GM21786 (cell line): ENCODE data around the gene YKT6.
"Not testable (repeated sequence)": the region's sequence is repeated elsewhere in the genome, so short reads cannot be mapped to it uniquely, and the experiment has no call there.

ENCODE experiments used
- ATAC-seq: cut with Tn5 transposase; IDR thresholded peaks from one replicate; pipeline ENCODE4 v1.9.1; 2021; ENCODE audit not compliant: unreplicated experiment

YKT6 gene

DNA sequence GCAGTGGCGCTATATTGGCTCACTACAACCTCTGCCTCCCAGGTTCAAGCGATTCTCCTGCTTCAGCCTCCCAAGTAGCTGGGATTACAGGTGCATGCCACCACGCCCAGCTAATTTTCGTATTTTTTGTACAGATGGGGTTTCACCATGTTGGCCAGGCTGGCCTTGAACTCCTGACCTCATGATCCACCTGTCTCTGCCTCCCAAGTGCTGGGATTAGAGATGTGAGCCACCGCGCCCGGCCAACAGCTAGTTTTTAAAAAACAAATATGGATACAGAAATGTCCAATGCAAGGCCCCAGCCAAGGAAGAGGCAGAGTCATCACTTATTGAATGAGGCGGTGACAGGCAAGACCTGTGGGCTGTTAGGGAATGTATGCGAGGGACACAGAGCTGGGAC is 28.9 kb upstream of the YKT6 start:
- not testable (repeated sequence) for ATAC-seq

GRCh38 chr7:44172352-44172751 is 28.4 kb upstream of the YKT6 start:
- ATAC-seq, result no peak

DNA sequence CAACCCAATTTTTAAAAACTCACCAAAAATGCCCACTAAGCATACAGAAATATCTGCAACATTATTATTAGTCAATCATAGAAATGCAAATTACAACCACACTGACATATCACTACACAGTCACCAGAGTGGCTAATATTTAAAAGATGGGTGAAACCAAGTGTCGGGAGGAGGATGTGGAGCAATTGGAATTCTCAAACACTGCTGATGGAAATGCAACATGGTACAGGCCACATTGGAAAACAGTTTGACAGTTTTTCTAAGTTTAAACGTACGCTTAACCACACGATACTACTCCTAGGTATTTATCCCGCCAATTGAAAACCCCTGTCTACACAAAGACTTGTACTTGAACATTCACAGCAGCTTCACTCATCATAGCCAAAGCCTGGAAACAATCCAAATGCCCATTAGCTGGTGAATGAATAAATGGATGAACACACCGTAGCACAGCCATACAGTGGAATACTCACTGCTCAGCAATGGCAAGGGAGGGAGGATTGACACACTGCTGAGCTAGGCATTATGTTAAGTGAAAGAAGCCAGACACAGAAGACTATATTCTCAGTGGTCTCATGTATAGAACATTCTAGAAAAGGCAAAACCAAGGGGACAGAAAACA is 27.9 kb upstream of the YKT6 start:
- ATAC-seq, result no peak

- ATAC-seq, result no peak
Observed at GRCh38 chr7:44173911-44174693, 26.7 kb upstream of the YKT6 start.

GRCh38 chr7:44174694-44174948 is 26.2 kb upstream of the YKT6 start:
- ATAC-seq, result not testable (repeated sequence)

GRCh38 chr7:44175730-44176129 is 25.0 kb upstream of the YKT6 start:
- ATAC-seq, result no peak

- ATAC-seq, result no peak
Observed at GRCh38 chr7:44176486-44176885, 24.3 kb upstream of the YKT6 start.

DNA sequence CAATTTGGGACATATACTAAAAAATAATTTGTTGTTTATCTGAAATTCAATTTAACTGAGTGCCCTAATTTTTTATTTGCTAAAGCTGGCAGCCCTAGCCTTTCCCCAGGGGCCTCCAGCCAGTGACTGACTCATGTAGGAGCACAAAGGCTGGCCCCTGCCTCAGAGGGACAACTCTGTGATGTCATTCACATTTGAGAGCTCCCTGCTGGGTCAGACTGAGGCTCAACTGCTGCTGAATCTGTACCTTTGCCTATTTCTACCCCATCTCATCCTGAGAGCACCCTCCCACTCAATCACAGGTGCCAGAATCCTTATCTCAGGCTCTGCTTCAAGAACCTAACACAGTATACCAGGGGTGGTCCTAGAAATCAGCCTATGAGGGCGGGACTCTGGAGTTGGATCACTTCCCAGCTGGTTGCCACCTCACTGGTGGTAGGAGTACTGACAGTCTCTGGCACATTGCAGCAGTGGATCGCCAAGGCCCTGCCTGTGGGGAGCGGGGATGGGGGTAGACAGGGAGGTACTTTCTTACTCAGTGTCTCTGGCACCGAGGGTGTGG is 23.1 kb upstream of the YKT6 start:
- no peak for ATAC-seq

DNA sequence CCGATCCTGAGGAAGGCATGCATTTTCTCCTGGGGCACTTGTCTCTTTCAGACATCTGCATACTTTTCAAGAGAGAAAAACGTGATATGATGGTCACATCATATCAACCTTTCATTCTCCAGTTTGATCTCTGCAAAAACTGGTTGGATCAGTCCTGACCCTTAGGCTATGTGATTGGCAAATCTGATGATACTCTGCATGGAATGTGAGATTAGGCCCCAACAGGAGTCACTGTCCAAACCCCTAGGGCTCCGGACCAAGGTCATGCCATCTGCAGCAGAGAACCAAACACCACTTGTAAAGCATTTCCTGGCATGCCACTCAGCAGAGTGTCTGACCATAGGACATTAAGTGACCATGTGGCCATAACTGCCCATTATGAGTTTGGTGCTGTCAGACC is 20.1 kb upstream of the YKT6 start:
- ATAC-seq, result no peak

GRCh38 chr7:44182827-44183226 is 18.0 kb upstream of the YKT6 start:
- ATAC-seq, result no peak

DNA sequence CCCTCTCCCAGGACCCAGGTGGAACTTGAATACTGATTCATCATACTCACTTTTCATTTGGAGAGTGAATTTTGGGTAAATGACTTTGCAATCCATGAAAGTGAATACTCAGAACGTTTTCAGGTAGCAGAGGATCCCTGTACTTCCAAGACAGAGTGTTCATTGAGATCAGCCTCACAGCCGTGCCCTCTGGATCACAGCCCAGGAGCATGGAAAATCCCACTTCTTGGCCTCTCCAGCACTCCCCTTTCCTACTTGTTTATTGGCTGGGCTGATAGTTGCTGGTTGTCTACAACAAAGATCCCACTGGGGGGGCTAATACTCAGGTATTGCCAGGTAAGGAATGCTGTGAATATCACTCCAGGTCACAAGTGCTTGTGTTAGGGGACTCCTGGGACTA is 17.4 kb upstream of the YKT6 start:
- ATAC-seq, result no peak

DNA sequence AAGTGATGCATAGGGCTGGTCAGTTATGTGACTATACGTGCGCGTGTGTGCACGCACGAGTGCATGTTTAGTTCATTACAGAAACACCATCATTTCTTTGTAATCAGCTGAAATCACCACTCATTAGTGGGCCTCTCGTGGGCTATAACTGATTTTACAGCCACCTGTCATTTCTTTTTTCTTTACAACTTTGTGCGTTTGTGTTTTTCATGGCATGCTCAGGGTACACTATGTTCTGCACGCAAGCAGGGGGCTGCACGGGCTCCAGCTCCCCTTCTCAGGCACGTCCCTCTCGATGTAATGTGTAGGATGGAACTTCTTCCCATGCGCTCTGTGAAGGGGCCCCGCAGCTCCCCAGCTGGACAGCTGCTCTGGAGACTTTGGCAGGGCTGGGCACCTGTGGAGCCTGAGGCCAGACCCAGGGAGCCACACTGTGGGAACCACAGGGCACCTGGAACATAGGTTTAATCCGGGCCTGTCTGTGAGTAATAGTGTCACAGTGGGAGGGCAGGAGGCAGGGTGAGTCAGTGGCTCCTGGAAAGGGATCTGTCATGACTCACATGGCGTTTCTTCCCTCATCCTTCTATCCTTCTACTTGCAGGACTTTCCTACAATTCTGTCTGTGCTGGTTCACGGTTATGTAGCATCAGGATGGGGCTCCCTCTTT is 16.4 kb upstream of the YKT6 start:
- ATAC-seq, result no peak

GRCh38 chr7:44184873-44185446 is 15.8 kb upstream of the YKT6 start:
- no peak for ATAC-seq

DNA sequence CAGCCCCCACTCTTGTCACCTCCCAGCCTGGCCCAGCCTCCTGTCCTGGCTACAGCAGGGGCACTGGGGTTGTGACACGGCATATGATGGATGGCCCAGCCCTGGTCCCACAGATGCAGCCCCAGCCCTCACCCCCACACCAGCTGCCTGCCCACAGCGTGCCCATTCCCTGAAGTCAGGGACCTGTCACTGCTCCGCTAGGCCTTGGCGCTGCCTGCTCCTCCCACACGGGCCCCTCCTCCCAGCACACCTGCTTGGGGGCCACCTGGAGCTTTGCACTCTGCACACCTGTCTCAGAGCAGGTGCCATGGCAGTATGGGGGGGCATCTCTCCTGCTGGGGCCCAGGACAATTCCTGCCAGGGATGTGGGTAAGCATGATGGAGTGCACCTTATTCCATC is 15.0 kb upstream of the YKT6 start:
- ATAC-seq, result no peak

- no peak for ATAC-seq
Observed at GRCh38 chr7:44186736-44187135, 14.0 kb upstream of the YKT6 start.

GRCh38 chr7:44187636-44188416 is 13.0 kb upstream of the YKT6 start:
- ATAC-seq, result no peak

- no peak for ATAC-seq
Observed at GRCh38 chr7:44188480-44189225, 12.1 kb upstream of the YKT6 start.

- no peak for ATAC-seq
Observed at GRCh38 chr7:44189286-44189992, 11.3 kb upstream of the YKT6 start, which contains the start of gene GCK. Gene GCK (minus strand): TSS chr7:44189439. CDS start chr7:44188953, 486 bp downstream.

- ATAC-seq, result no peak
Observed at GRCh38 chr7:44189993-44190872, 10.5 kb upstream of the YKT6 start.
